NCI-H748 treated with DMSO at 0.1 percent for 48 hours (cell line): ENCODE measurements around the gene HMX3.

Experiments
- DNase-seq: peaks from one replicate; lab custom pipeline; 2025; lab: John Stamatoyannopoulos, UW

Gene HMX3

GRCh38 chr10:123134343-123134914, 1.3 kb upstream of the HMX3 start:
- no peak for DNase-seq

GRCh38 chr10:123134915-123135414, 805 bp upstream of the HMX3 start:
- DNase-seq, result no peak

GRCh38 chr10:123136221-123136805, 543 bp downstream of the HMX3 start:
- DNase-seq, result no peak

GRCh38 chr10:123136806-123137642, 1.3 kb downstream of the HMX3 start:
- DNase-seq, result no peak

GRCh38 chr10:123139165-123139520, 3.4 kb downstream of the HMX3 start:
- no peak for DNase-seq

GRCh38 chr10:123139521-123140163, 3.9 kb downstream of the HMX3 start:
- peak; percentile 68 for DNase-seq

GRCh38 chr10:123140164-123140982, 4.6 kb downstream of the HMX3 start:
- no peak for DNase-seq

- no peak for DNase-seq
Measured at GRCh38 chr10:123140983-123141390, 5.2 kb downstream of the HMX3 start.

GRCh38 chr10:123141791-123142700, 6.3 kb downstream of the HMX3 start:
- no peak for DNase-seq

- no peak for DNase-seq
Measured at GRCh38 chr10:123142701-123143161, 7.0 kb downstream of the HMX3 start.

- no peak for DNase-seq
Measured at GRCh38 chr10:123143162-123143824, 7.5 kb downstream of the HMX3 start.

- DNase-seq, result no peak
Measured at GRCh38 chr10:123143825-123144168, 8.0 kb downstream of the HMX3 start.

GRCh38 chr10:123144697-123145541, 9.1 kb downstream of the HMX3 start:
- DNase-seq, result no peak

- no peak for DNase-seq
Measured at GRCh38 chr10:123145542-123146012, 9.8 kb downstream of the HMX3 start.

GRCh38 chr10:123146013-123146893, 10.5 kb downstream of the HMX3 start:
- no peak for DNase-seq

GRCh38 chr10:123146894-123147634, 11.3 kb downstream of the HMX3 start:
- DNase-seq, result no peak
